Measurements from ENCODE around the gene SLC40A1. TPM values are rescaled to one million over a fixed set of nuclear protein-coding genes. Genes with fewer than 3 reads are reported as not detected.
A peak's percentile ranks its signal among the peaks of the same experiment; 100 is the strongest.

Gene SLC40A1
- total and polyA plus RNA-seq, 2 of the 13 experiments (the other 11 are each of a cell fraction or from before 2014, with no cell fraction given), result 10.6 to 24.9 TPM

GRCh38 chr2:189559579-189560272, 20.9 kb downstream of the SLC40A1 start (continued):
- TF ChIP-seq PITX1 (CRISPR knock-in tag; IDR thresholded peaks at IDR 0.05) (no peak), ZBTB7A (CRISPR knock-in tag; IDR thresholded peaks at IDR 0.05) (no peak), BCLAF1 (IDR thresholded peaks at IDR 0.05) (no peak), ZMYM4 (CRISPR knock-in tag; IDR thresholded peaks at IDR 0.05) (peak; percentile 85), MEIS2 (CRISPR knock-in tag; IDR thresholded peaks at IDR 0.05) (no peak), ZNF17 (CRISPR knock-in tag; IDR thresholded peaks at IDR 0.05) (no peak), ZNF558 (CRISPR knock-in tag; IDR thresholded peaks at IDR 0.05; ENCODE audit: borderline replicate concordance) (no peak), RAD51 (IDR thresholded peaks at IDR 0.05; ENCODE audit: borderline replicate concordance) (no peak), ZNF430 (CRISPR knock-in tag; IDR thresholded peaks at IDR 0.05) (no peak), HNF1A (IDR thresholded peaks at IDR 0.05; ENCODE audit: low read depth) (no peak), HNF1A (CRISPR knock-in tag; IDR thresholded peaks at IDR 0.05; ENCODE audit: borderline replicate concordance) (no peak; the same call in 1 of the 2 replicates), ZBTB2 (CRISPR knock-in tag; IDR thresholded peaks at IDR 0.05; ENCODE audit: low read depth) (no peak), PRDM15 (CRISPR knock-in tag; IDR thresholded peaks at IDR 0.05) (no peak), ZNF205 (CRISPR knock-in tag; IDR thresholded peaks at IDR 0.05) (no peak), TERF1 (CRISPR knock-in tag; IDR thresholded peaks at IDR 0.05) (no peak), GATAD2A (CRISPR knock-in tag; IDR thresholded peaks at IDR 0.05) (peak; percentile 66; the same call in 1 of the 2 replicates)
